ENCODE results near the gene ELMOD1. TPM values are rescaled to one million over a fixed set of nuclear protein-coding genes. Genes with fewer than 3 reads are reported as not detected.

The ELMOD1 gene
- total and polyA plus RNA-seq, 2 donors (not counting 3 experiments of a cell fraction or from before 2014, with no cell fraction given) = 1.6 to 2.4 TPM

DNA sequence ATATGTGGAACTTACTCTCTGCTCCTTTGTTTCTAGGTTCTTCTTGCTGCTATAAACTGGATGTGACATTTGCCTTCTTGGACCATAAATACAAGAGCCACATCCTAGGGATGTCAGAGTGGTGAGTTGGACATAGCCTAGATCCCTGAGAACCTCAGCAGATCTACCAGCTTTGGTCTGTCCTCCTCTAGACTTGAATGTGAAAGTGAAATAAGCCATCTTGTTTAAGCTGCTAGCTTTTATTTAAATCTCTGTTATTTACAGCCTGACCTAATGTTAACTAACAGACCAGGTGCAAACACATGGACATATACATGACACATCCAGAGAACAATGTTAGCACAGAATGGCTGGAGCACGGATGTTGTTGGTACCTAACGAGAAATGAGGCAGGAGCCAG is 85.0 kb downstream of the ELMOD1 start:
- Histone ChIP-seq H3K4me2 (ENCODE audit: insufficient read depth, low read length) (no peak overlapping the region), H4K20me1 (replicated peaks; ENCODE audit: control insufficient read depth, extremely low read depth, insufficient read depth, low read length) (no peaks in the 10 kb centered on the region), H3K9ac (replicated peaks; ENCODE audit: extremely low read depth, insufficient read depth, low read length) (no peak overlapping the region), H3K9me1 (replicated peaks; ENCODE audit: control insufficient read depth, extremely low read depth, insufficient read depth, low read length) (no peaks in the 10 kb centered on the region), H2AFZ (ENCODE audit: low read depth, low read length) (no peak overlapping the region), H3K4me3 (replicated peaks in 1 of 3; ENCODE audit: insufficient read depth in 1 of 3, low read depth in 1 of 3, low read length in 3 of 3) (no peak overlapping the region), H3K36me3 (ENCODE audit: control insufficient read depth in 2 of 2, extremely low read depth in 1 of 2, insufficient read depth in 2 of 2, low read length in 2 of 2) (no peaks in the 10 kb centered on the region), H3K27ac (ENCODE audit: insufficient read depth, low read depth, low read length) (no peak overlapping the region), H3K4me1 (ENCODE audit: control insufficient read depth, extremely low read depth, insufficient read depth, low read length) (no peaks in the 10 kb centered on the region), H3K9me3 (replicated peaks; ENCODE audit: control insufficient read depth, insufficient read depth, low read length) (no peaks in the 10 kb centered on the region), H3K27me3 (ENCODE audit: control insufficient read depth in 2 of 2, insufficient read depth in 2 of 2, low read length in 2 of 2) (peaks cover 2% of the 10 kb centered on the region in 2 experiments), H3K79me2 (ENCODE audit: control insufficient read depth, insufficient read depth, low read length) (no peaks in the 10 kb centered on the region)
- CTCF ChIA-PET = interaction anchor here (1.0 to 3.7 kb wide), 4 partner anchors 9 to 127 kb away, joined by 3 to 20 read pairs (median 4); no protein-coding TSS in a partner anchor
- FAIRE-seq (no peak), DNase-seq (ENCODE audit: low read depth, low spot score) (no peak)
- TF ChIP-seq GATA2 (IDR thresholded peaks at IDR 0.05; ENCODE audit: insufficient read depth, insufficient read length, low read depth, low read length) (no peak), JUN (IDR thresholded peaks at IDR 0.05; ENCODE audit: borderline replicate concordance, insufficient read depth, insufficient read length, low read depth) (no peak), POLR2AphosphoS5 (IDR thresholded peaks at IDR 0.05; ENCODE audit: insufficient read depth, low read depth, low read length) (no peak), FOS (IDR thresholded peaks at IDR 0.05; ENCODE audit: borderline replicate concordance, insufficient read depth, low read length) (no peak), EZH2 (IDR thresholded peaks at IDR 0.05; ENCODE audit: borderline replicate concordance, low read depth, low read length, severe bottlenecking) (no peak), MYC (IDR thresholded peaks at IDR 0.05; ENCODE audit: low read depth, low read length) (no peak), POLR2A (IDR thresholded peaks at IDR 0.05; ENCODE audit: low read depth, low read length) (no peak)
- TF ChIP-seq, protein P1, sequence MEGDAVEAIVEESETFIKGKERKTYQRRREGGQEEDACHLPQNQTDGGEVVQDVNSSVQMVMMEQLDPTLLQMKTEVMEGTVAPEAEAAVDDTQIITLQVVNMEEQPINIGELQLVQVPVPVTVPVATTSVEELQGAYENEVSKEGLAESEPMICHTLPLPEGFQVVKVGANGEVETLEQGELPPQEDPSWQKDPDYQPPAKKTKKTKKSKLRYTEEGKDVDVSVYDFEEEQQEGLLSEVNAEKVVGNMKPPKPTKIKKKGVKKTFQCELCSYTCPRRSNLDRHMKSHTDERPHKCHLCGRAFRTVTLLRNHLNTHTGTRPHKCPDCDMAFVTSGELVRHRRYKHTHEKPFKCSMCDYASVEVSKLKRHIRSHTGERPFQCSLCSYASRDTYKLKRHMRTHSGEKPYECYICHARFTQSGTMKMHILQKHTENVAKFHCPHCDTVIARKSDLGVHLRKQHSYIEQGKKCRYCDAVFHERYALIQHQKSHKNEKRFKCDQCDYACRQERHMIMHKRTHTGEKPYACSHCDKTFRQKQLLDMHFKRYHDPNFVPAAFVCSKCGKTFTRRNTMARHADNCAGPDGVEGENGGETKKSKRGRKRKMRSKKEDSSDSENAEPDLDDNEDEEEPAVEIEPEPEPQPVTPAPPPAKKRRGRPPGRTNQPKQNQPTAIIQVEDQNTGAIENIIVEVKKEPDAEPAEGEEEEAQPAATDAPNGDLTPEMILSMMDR (IDR thresholded peaks at IDR 0.05; ENCODE audit: extremely low read depth in 1 of 2, insufficient read depth in 1 of 2, low read depth in 1 of 2, low read length in 2 of 2) = no peak
- TF ChIP-seq, protein P2, sequence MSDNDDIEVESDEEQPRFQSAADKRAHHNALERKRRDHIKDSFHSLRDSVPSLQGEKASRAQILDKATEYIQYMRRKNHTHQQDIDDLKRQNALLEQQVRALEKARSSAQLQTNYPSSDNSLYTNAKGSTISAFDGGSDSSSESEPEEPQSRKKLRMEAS (IDR thresholded peaks at IDR 0.05; ENCODE audit: insufficient read depth, insufficient read length) = no peak
- dilution Hi-C loops (cut with MboI; ENCODE audit: extremely low pct_ligation_motif_present, low sequenced_read_pairs) = no loop called here
- intact Hi-C loops (cut with micrococcal nuclease) = no loop called here
- POLR2A ChIA-PET = no interaction called here
- no TSS peak for BruUV-seq (replicated peaks)

All from endothelial cell of umbilical vein (primary cell).